M059J (cell line): Measurements from ENCODE around the gene LRRC28. TPM values are rescaled to one million over a fixed set of nuclear protein-coding genes. Genes with fewer than 3 reads are reported as not detected.

Experiments used
- DNase-seq: peaks from one replicate; pipeline ENCODE4 v3.0.0-alpha.2; 2012; ENCODE audit warnings: low read depth
- total RNA-seq: library from RNA; depleted of rRNA; stranded (reverse); fragments of >200 nt; shearing (Covaris generic); gene quantifications from 2 replicates; pipeline ENCODE4 v1.2.3, GENCODE V29; 2014; rRNA removed

LRRC28 gene
- total RNA-seq, 1 experiment from 2014 or later = 19.9 TPM

DNA sequence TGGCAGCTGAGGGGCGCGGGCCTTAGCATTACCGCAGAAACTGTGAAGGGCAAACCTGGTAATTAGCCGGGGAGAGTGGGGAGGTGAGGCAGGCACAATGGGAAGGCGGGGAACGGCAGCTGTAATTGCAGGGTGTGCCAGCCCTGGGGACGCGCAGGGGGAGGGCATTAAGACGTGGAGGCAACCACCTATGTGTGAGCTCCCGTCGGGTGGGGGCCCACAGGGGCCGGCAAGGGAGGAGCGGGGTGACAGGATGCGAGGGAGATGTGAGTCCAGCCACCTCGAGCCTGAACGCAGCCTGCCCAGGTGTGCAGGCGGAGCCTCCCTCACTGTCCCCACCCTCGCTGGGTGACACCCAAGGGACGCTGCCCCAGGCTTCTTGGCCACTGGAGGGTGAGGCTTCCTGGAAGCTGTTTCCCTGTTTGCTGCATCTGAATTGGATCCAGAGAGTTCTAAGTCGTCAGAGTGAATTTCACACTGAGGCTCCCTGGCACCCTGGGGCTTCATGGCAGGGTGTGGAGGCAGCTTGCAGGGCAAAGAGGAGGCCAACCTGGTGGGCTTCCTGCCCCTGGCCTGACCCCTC is 183.9 kb downstream of the LRRC28 start:
- no peak for DNase-seq

DNA sequence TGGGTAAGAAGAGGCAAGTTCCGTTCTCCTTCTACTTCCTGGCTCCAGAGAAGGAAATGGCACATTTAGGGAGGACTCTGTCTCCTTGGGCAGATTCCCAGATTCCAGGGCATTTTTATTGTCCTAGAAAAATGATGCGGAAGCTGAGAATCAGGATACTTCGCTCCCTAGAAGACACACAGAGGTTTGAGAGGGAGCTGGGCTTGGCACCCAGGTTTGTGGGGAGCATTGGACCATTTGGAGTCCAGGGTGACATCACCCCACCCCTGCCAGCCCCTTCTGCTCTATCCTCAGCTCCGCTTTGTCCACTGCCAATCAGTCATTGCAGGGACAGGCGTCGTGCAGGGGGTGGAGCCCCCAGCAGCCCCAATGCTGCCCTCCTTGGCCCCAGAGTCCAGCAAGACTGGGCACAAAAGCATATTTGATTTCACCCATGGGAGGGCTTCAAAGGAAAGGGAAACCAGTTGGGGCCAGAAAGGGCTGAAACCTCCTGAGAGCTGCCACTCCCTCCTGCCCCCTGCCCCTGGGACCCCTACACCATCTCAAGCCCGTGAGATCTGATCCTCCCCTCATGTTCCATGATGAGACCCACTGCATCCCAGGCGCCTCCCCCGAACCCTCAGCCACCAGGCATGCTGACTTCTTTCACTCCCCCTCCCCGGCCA is 184.7 kb downstream of the LRRC28 start:
- no peak for DNase-seq

DNA sequence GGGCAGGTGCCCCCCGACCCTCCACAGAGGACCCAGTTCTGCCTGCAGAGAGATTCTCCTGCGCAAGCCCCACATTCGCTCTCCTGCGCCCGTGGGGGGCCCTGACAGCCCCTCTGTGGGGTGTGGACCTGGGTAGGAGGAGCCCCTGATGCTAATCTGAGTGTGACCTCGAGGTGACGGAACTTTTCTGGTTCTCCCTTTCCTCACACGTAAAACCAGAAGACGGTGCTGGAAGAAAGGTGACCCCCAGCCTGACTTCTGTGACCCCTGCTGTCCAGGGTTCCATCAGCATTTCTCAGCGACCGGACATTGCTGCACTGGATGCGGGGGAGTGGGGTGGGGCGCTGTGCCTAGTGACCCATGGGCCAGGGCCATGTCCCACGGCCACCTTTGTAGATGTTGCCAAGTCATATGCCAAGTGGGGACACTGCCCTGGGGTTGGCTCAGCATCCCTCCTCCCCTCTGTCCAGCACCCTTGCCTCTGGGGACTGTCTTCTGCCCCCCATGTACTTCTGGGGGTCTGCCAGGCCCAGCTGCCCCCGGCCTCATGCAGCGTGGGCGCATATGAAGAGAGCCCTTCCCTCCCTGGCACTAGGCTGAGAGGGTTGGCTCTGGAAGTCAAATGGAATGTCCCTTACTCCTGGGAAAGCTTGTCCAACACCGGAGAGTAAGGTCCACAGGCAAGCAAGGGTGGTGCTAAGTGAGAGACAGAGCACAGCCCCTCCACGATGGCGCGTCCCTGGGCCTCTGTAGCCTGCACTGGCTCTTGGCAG is 185.4 kb downstream of the LRRC28 start:
- no peak for DNase-seq

DNA sequence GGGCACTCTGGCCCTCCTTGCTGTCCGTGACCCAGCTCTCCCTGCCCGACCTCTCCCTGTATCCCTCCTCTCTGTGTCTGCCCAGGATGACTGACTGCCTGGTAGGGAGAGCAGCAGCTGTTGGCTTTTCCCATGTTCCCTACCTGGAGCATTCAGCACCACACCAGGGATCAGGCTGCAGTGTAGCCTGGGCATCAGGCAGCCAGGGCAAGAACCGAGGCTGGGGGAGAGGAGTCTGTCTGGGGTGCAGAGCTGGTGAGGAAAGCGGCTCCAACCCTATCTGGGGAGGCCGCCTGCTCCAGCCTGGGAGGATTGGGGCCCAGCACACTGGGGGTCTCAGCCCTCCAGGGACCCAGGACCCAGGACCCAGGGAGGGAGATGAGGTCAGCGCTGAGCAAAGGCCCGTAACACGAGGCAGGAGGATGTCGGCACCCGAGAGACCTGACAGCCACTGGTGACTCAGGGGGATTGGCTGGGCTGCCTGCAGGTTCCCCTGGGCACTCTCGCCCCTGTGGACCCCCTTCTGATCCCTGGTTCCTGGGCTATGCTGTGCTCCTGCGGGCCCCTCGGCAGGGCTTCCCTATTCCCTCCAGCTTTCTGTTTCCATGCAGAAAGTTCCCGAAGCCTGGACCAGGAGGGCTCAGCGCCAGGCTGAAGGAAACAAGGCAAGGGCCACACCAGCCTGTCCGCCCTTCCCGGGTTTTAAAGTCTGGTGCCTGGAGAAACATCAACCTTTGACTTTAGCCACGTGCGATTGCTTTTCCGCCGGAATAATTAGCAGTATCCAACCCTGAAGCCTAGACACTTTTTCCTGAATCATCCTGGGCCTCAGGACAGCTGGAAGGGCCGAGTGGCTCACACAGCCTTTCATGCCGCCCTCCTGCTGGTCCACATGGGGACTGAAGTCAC is 186.3 kb downstream of the LRRC28 start:
- DNase-seq = no peak

DNA sequence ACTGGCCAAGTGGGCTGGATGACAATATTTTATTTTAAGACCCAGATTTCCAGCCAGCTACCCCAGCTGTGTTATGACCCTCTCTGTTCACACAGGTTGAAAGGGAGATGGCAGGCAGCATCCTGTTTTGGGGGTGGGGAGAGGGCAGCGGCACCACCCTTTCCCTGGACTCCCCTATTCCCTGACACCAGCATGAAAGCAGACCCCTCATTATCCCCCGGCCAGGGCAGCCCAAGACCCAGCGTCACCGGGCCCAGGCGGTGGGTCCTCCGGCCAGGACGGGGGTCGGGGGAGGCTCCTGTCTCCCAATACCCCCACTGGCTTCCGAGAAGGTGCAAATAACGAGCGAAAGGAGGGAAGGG is 186.9 kb downstream of the LRRC28 start:
- DNase-seq = no peak

DNA sequence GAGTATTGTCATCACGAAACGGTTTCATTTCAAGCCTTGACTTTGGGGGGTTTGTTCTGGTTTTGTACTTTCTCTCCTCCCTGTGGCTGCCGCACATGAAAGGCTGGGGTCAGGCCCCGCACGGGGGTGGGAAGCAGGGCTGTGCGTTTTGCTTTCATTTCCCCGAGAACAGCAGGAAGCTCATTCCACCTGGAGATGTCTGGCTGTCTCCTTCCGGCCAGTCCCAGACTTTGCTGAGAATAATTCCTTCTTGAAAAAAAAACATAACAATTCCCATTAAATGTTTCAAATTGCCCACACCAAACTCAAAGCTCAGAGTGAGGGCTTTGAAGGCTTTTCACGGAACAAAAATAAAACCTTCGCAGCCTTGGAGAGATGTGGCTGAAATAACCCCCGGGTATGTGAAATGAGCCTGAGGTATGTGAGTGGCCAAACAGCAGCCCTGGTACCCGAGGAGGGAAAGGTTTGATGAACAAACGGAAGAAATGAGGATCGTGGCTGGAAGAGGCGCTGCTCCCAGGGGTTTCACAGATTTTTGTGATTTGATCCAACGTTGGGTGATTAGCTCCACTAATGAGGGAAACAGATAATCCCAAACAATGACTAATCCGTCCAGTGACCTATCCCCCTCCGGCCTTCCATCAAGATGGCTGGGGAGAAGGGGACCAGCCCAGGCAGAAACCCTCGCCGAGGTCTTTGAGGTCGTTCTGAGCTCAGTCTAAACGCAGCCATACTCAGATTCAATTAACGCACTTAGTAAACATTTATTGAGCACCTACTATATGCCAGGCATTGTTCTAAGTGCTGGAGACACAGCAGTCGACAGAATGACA is 187.6 kb downstream of the LRRC28 start:
- no peak for DNase-seq

DNA sequence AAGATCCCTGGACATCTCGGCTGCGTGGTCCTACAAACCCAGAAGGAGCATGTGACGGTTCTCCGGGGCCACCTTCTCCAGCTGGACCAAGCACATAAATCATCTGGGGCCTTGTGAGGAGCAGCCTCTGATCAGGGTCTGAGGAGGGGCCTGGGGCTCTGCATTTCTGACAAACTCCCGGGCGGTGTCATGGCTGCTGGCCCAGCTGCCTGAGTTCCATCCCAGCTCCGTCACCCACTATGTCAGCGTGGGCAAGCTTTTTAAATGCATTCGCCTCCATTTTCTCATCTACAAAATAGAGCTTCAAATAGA is 188.2 kb downstream of the LRRC28 start:
- DNase-seq = no peak

DNA sequence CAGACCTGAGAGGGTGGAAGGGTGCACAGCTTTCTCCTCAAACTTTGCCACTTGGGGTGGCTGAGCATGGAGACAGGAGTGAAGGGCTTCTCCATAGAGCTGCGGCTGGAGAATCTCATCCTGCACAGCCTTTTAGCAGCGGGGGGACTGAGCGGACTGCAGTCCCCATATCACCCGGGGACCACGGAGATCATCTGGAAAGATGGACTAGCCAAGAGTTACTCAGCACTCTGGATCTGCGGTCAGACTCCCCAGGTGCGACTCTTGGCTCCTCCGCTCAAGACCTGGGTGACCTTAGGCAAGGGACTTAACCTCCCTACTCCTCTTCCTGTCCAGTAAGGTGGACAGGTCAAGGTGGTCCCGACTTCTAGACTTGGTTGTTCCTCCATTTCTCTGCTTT is 188.7 kb downstream of the LRRC28 start:
- DNase-seq = no peak

Other genes with a start within 250 kb of the LRRC28 start
- not detected in 2 replicates for gene PGPEP1L, start 243.7 kb upstream of the LRRC28 start, total RNA-seq
- gene SYNM, start 146.4 kb upstream of the LRRC28 start, total RNA-seq = 1.9 and 4.1 TPM in 2 replicates
- gene TTC23, start 1.9 kb upstream of the LRRC28 start, total RNA-seq = 34.5 and 36.4 TPM in 2 replicates